ENCODE results near the gene OAS2. TPM values are rescaled to one million over a fixed set of nuclear protein-coding genes. Genes with fewer than 3 reads are reported as not detected.
"Not testable (repeated sequence)": the region's sequence is repeated elsewhere in the genome, so short reads cannot be mapped to it uniquely, and the experiment has no call there.

OAS2 gene
- total and polyA plus RNA-seq, 2 donors (not counting 1 experiment from before 2014, with no cell fraction given), result 31.6 to 59.3 TPM

DNA sequence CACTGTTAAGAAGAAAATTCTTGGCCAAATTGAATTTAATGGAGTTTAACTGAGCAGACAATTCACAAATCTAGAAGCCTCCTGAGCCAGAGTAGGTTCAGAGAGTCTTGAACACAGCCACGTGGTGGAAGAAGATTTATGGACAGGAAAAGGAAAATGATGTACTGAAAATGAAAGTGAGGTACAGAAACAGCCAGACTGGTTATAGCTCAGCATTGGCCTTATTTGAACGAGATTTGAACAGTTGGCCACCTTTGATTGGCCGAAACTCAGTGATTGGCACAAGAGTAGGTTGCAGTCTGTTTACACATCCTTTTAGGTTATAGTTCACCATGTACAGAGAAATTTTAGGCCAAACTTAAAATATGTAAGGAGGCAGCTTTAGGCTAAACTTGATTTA lies 9.9 kb downstream of the OAS2 start:
- peaks cover 46% of the 10 kb centered on the region for H3K4me1 Mint-ChIP-seq
- peak; percentile 39 for ATAC-seq (ENCODE audit: low read depth)

DNA sequence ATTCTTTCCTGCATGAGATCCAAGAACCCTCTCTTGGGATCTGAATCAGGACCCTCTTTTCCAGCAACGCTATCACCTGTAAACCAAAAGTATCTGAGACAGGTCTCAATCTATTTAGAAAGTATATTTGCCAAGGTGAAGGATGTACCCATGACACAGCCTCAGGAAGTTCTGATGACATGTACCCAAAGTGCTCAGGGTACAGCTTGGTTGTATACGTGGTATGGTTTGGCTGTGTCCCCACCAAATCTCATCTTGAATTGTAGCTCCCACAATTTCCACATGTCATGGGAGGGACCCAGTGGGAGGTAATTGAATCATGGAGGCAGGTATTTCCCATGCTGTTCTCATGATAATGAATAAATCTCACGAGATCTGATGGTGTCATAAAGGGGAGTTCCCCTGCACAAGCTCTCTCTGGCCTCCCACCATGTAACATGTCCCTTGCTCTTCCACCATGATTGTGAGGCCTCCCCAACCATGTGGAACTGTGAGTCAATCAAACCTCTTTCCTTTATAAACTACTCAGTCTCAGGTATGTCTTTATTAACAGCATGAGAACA lies 10.6 kb downstream of the OAS2 start:
- H3K9me3 ChIP-seq (ENCODE audit: control extremely low read depth in 1 of 3, control insufficient read depth in 2 of 3, insufficient read depth in 1 of 3, low read length in 2 of 3); H2AFZ ChIP-seq (ENCODE audit: insufficient read depth, low read depth, low read length, poor library complexity, severe bottlenecking); H3K9ac ChIP-seq (ENCODE audit: low read length); H3K9me3 Mint-ChIP-seq (ENCODE audit: insufficient read depth); H3K4me3 ChIP-seq (ENCODE audit: control extremely low read depth in 1 of 5, extremely low read depth in 1 of 5, insufficient read depth in 1 of 5, low read depth in 2 of 5, low read length in 4 of 5); H3K4me3 Mint-ChIP-seq; intact Hi-C loops (cut with micrococcal nuclease); H3K27me3 ChIP-seq (replicated peaks in 1 of 4; ENCODE audit: control extremely low read depth in 1 of 4, control insufficient read depth in 3 of 4, insufficient read depth in 4 of 4, low read length in 3 of 4); H3K27me3 Mint-ChIP-seq; DNase-seq; ATAC-seq (ENCODE audit: low read depth); H3K4me2 ChIP-seq (replicated peaks; ENCODE audit: low read depth, low read length, poor library complexity, severe bottlenecking): not testable (repeated sequence)
- peak overlapping the region; percentile 83 for H3K27ac Mint-ChIP-seq
- H3K4me1 Mint-ChIP-seq, result peaks cover 42% of the 10 kb centered on the region
- ChIA-PET POLR2A (interaction anchor here (1.2 kb wide), 1 partner anchor 10 kb away, joined by 4 read pairs; no protein-coding TSS in a partner anchor), CTCF (interaction anchor here (1.0 to 6.5 kb wide), 4 partner anchors 10 to 111 kb away, joined by 3 to 54 read pairs (median 23); partner anchors contain the start of gene OAS2)
- Histone ChIP-seq H4K20me1 (ENCODE audit: control insufficient read depth, insufficient read depth, low read length, poor library complexity, severe bottlenecking) (peaks cover 22% of the 10 kb centered on the region), H3K4me1 (ENCODE audit: control insufficient read depth in 2 of 2, insufficient read depth in 2 of 2, low read length in 2 of 2) (peaks cover 10 to 18% of the 10 kb centered on the region in 2 donors), H3K79me2 (ENCODE audit: control insufficient read depth, insufficient read depth, low read length) (peaks cover 48% of the 10 kb centered on the region), H3K27ac (ENCODE audit: low read length in 2 of 2) (peak overlapping the region in 1 of 2 donors; percentile 59), H3K36me3 (replicated peaks in 1 of 2; ENCODE audit: control extremely low read depth in 1 of 2, control insufficient read depth in 1 of 2, extremely low read depth in 1 of 2, insufficient read depth in 2 of 2, low read length in 1 of 2) (peaks cover 0 to 67% of the 10 kb centered on the region in 2 experiments)
- no CpG with 5 or more reads among the region's 3 CpGs for WGBS (ENCODE audit: insufficient coverage)

More for the DNA sequence above, 9.9 kb downstream of the OAS2 start:
- Mint-ChIP-seq H3K27me3 (no peaks in the 10 kb centered on the region), H3K27ac (peak overlapping the region; percentile 83), H3K9me3 (ENCODE audit: insufficient read depth) (peaks cover 5% of the 10 kb centered on the region), H3K4me3 (no peak overlapping the region)
- TF ChIP-seq, protein P1, sequence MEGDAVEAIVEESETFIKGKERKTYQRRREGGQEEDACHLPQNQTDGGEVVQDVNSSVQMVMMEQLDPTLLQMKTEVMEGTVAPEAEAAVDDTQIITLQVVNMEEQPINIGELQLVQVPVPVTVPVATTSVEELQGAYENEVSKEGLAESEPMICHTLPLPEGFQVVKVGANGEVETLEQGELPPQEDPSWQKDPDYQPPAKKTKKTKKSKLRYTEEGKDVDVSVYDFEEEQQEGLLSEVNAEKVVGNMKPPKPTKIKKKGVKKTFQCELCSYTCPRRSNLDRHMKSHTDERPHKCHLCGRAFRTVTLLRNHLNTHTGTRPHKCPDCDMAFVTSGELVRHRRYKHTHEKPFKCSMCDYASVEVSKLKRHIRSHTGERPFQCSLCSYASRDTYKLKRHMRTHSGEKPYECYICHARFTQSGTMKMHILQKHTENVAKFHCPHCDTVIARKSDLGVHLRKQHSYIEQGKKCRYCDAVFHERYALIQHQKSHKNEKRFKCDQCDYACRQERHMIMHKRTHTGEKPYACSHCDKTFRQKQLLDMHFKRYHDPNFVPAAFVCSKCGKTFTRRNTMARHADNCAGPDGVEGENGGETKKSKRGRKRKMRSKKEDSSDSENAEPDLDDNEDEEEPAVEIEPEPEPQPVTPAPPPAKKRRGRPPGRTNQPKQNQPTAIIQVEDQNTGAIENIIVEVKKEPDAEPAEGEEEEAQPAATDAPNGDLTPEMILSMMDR (IDR thresholded peaks at IDR 0.05), result no peak
- no peak for TF ChIP-seq EZH2 (IDR thresholded peaks at IDR 0.05; ENCODE audit: borderline replicate concordance, insufficient read depth, low read depth, low read length, poor library complexity, severe bottlenecking)
- H3K79me2 ChIP-seq (ENCODE audit: control insufficient read depth, insufficient read depth, low read length), result peaks cover 55% of the 10 kb centered on the region
- CTCF ChIA-PET, result interaction anchor here (0.8 to 6.5 kb wide), 4 partner anchors 10 to 87 kb away, joined by 3 to 54 read pairs (median 6); partner anchors contain the start of gene OAS2
- no peaks in the 10 kb centered on the region for H3K27me3 ChIP-seq (replicated peaks in 1 of 4; ENCODE audit: control extremely low read depth in 1 of 4, control insufficient read depth in 3 of 4, insufficient read depth in 4 of 4, low read length in 3 of 4)
- peaks cover 1 to 7% (median 3%) of the 10 kb centered on the region in 3 donors for H3K9me3 ChIP-seq (ENCODE audit: control extremely low read depth in 1 of 3, control insufficient read depth in 2 of 3, insufficient read depth in 1 of 3, low read length in 2 of 3)
- H3K4me2 ChIP-seq (replicated peaks; ENCODE audit: low read depth, low read length, poor library complexity, severe bottlenecking), result peak overlapping the region; percentile 16
- H3K4me3 ChIP-seq (ENCODE audit: control extremely low read depth in 1 of 5, extremely low read depth in 1 of 5, insufficient read depth in 1 of 5, low read depth in 2 of 5, low read length in 4 of 5), result no peak overlapping the region
- peaks cover 10 to 18% of the 10 kb centered on the region in 2 donors for H3K4me1 ChIP-seq (ENCODE audit: control insufficient read depth in 2 of 2, insufficient read depth in 2 of 2, low read length in 2 of 2)
- H2AFZ ChIP-seq (ENCODE audit: insufficient read depth, low read depth, low read length, poor library complexity, severe bottlenecking), result no peak overlapping the region
- 0% methylated on average over 1 of the region's 3 CpGs for WGBS (ENCODE audit: insufficient coverage)
- intact Hi-C loops (cut with micrococcal nuclease), result no loop called here
- peak overlapping the region; percentile 36 to 59 for H3K27ac ChIP-seq (ENCODE audit: low read length in 2 of 2)
- peak overlapping the region; percentile 2 for H3K9ac ChIP-seq (ENCODE audit: low read length)
- peaks cover 0 to 67% of the 10 kb centered on the region in 2 experiments for H3K36me3 ChIP-seq (replicated peaks in 1 of 2; ENCODE audit: control extremely low read depth in 1 of 2, control insufficient read depth in 1 of 2, extremely low read depth in 1 of 2, insufficient read depth in 2 of 2, low read length in 1 of 2)
- DNase-seq, result peak; percentile 48
- H4K20me1 ChIP-seq (ENCODE audit: control insufficient read depth, insufficient read depth, low read length, poor library complexity, severe bottlenecking), result peaks cover 20% of the 10 kb centered on the region
- POLR2A ChIA-PET, result interaction anchor here (1.2 kb wide), 1 partner anchor 9 kb away, joined by 4 read pairs; no protein-coding TSS in a partner anchor
